ENCODE measurements around the gene KLK1.

The KLK1 gene

GRCh38 chr19:50779504-50780457, 43.8 kb downstream of the KLK1 start:
- no peak for TF ChIP-seq EP300 (IDR thresholded peaks at IDR 0.05; ENCODE audit: borderline replicate concordance)
- TF ChIP-seq RAD21 (IDR thresholded peaks at IDR 0.05; ENCODE audit: low read depth), result no peak
- TF ChIP-seq NFIC (IDR thresholded peaks at IDR 0.05), result no peak
- no peak for TF ChIP-seq YY1 (IDR thresholded peaks at IDR 0.05; ENCODE audit: low read depth)
- TF ChIP-seq, protein P1, sequence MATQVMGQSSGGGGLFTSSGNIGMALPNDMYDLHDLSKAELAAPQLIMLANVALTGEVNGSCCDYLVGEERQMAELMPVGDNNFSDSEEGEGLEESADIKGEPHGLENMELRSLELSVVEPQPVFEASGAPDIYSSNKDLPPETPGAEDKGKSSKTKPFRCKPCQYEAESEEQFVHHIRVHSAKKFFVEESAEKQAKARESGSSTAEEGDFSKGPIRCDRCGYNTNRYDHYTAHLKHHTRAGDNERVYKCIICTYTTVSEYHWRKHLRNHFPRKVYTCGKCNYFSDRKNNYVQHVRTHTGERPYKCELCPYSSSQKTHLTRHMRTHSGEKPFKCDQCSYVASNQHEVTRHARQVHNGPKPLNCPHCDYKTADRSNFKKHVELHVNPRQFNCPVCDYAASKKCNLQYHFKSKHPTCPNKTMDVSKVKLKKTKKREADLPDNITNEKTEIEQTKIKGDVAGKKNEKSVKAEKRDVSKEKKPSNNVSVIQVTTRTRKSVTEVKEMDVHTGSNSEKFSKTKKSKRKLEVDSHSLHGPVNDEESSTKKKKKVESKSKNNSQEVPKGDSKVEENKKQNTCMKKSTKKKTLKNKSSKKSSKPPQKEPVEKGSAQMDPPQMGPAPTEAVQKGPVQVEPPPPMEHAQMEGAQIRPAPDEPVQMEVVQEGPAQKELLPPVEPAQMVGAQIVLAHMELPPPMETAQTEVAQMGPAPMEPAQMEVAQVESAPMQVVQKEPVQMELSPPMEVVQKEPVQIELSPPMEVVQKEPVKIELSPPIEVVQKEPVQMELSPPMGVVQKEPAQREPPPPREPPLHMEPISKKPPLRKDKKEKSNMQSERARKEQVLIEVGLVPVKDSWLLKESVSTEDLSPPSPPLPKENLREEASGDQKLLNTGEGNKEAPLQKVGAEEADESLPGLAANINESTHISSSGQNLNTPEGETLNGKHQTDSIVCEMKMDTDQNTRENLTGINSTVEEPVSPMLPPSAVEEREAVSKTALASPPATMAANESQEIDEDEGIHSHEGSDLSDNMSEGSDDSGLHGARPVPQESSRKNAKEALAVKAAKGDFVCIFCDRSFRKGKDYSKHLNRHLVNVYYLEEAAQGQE (IDR thresholded peaks at IDR 0.05; ENCODE audit: low read depth), result no peak
- TF ChIP-seq TEAD4 (IDR thresholded peaks at IDR 0.05), result no peak
- TF ChIP-seq CEBPB (IDR thresholded peaks at IDR 0.05), result no peak
- no peak for TF ChIP-seq MAX (IDR thresholded peaks at IDR 0.05)
- no peak for TF ChIP-seq FOXM1 (IDR thresholded peaks at IDR 0.05; ENCODE audit: borderline replicate concordance, low read depth)
- TF ChIP-seq ZBTB7A (IDR thresholded peaks at IDR 0.05; ENCODE audit: low read depth), result no peak
- no peak for TF ChIP-seq TAF1 (IDR thresholded peaks at IDR 0.05; ENCODE audit: low read depth)
- no peak for TF ChIP-seq TCF12 (IDR thresholded peaks at IDR 0.05; ENCODE audit: low read depth)
- TF ChIP-seq, protein P2, sequence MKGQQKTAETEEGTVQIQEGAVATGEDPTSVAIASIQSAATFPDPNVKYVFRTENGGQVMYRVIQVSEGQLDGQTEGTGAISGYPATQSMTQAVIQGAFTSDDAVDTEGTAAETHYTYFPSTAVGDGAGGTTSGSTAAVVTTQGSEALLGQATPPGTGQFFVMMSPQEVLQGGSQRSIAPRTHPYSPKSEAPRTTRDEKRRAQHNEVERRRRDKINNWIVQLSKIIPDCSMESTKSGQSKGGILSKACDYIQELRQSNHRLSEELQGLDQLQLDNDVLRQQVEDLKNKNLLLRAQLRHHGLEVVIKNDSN (IDR thresholded peaks at IDR 0.05), result no peak
- no peak for TF ChIP-seq CREB1 (IDR thresholded peaks at IDR 0.05; ENCODE audit: low read depth)

DNA sequence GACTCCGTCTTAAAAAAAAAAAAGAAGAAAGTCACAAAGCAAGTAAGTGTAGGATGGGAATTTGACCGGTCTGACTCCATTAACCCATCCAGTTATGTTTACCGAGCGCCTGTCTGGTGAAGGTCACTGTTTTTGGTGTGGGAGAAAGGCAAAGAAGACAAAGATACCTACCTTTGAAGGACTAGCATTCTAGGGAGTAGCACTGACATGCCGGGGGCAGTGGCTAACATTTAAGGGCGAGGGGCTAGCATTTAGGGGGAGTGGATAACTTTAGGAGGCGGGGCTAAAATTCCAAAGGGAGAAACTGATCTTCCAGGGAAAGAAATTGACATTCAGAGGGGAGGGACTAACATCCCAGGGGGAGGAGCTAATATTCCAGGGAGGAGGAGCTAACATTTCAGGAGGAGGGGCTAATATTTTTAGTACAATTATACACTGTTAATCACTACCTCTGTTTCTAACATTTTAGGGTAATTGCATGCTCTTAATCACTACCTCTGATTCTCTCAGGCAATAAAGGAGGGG, 44.6 kb downstream of the KLK1 start:
- TF ChIP-seq ZBTB7A (IDR thresholded peaks at IDR 0.05; ENCODE audit: low read depth) (no peak), TCF12 (IDR thresholded peaks at IDR 0.05; ENCODE audit: low read depth) (no peak), EGR1 (IDR thresholded peaks at IDR 0.05) (no peak), EP300 (IDR thresholded peaks at IDR 0.05; ENCODE audit: borderline replicate concordance) (no peak), RAD21 (IDR thresholded peaks at IDR 0.05; ENCODE audit: low read depth) (no peak)
- TF ChIP-seq, protein P1 (IDR thresholded peaks at IDR 0.05; ENCODE audit: low read depth), result no peak

DNA sequence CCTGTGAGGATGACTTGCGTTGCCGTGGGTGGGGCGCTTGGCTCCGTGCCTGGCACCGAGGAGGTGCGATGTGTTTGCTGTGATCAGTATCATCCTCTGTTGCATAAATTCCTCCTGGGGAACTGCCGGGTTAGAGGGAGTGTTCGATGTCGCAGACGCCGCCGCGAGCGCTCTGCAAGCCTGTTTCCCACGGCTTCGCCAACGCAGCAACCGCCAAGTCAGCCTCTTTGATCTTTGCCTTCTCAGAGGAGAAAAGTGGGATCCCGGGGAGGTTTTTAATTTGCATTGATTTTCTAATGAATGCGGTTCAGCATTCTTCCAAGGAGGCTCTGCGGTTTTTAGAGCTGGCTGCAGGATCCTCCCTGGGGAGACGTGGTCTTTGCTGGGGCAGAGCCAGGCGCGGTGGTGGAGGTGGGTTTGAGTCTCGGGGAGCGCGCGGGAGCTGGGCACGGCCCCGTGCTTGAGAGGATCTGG, 45.7 kb downstream of the KLK1 start:
- TF ChIP-seq CEBPB (IDR thresholded peaks at IDR 0.05) (no peak), EGR1 (IDR thresholded peaks at IDR 0.05) (no peak), EP300 (IDR thresholded peaks at IDR 0.05; ENCODE audit: borderline replicate concordance) (no peak), TEAD4 (IDR thresholded peaks at IDR 0.05) (no peak), TCF12 (IDR thresholded peaks at IDR 0.05; ENCODE audit: low read depth) (no peak), ZBTB7A (IDR thresholded peaks at IDR 0.05; ENCODE audit: low read depth) (no peak), FOXM1 (IDR thresholded peaks at IDR 0.05; ENCODE audit: borderline replicate concordance, low read depth) (no peak), RAD21 (IDR thresholded peaks at IDR 0.05; ENCODE audit: low read depth) (no peak), NFIC (IDR thresholded peaks at IDR 0.05) (no peak), YY1 (IDR thresholded peaks at IDR 0.05; ENCODE audit: low read depth) (no peak)
- TF ChIP-seq, protein P2 (IDR thresholded peaks at IDR 0.05), result no peak
- TF ChIP-seq, protein P1 (IDR thresholded peaks at IDR 0.05; ENCODE audit: low read depth), result no peak

- TF ChIP-seq FOXM1 (IDR thresholded peaks at IDR 0.05; ENCODE audit: borderline replicate concordance, low read depth) (no peak), YY1 (IDR thresholded peaks at IDR 0.05; ENCODE audit: low read depth) (no peak)
These were observed 46.3 kb downstream of the KLK1 start for GRCh38 chr19:50777261-50777660.
